ENCODE results near the gene COG5.
A peak's percentile ranks its signal among the peaks of the same experiment; 100 is the strongest.

COG5 gene

GRCh38 chr7:107206136-107206535, 357.6 kb downstream of the COG5 start:
- H3K4ac ChIP-seq (ENCODE audit: low read depth in 1 of 2, low read length in 2 of 2): no peak overlapping the region
- H4K91ac ChIP-seq (ENCODE audit: low read length): no peak overlapping the region
- H3K36me3 ChIP-seq (ENCODE audit: control insufficient read depth in 1 of 2, insufficient read depth in 2 of 2, low read depth in 1 of 2, low read length in 2 of 2): peaks cover 19 to 85% of the 10 kb centered on the region in 2 experiments
- no peak for DNase-seq
- H3K4me1 ChIP-seq (ENCODE audit: control insufficient read depth, insufficient read depth, low read depth, low read length): peaks cover 6% of the 10 kb centered on the region
- H3K14ac ChIP-seq (ENCODE audit: low read length in 2 of 2): no peak overlapping the region
- H3K4me3 ChIP-seq (ENCODE audit: insufficient read depth in 1 of 2, low read depth in 1 of 2, low read length in 2 of 2): no peak overlapping the region
- no peaks in the 10 kb centered on the region for H3K27me3 ChIP-seq (ENCODE audit: control insufficient read depth in 1 of 2, insufficient read depth in 1 of 2, low read length in 2 of 2)
- no peaks in the 10 kb centered on the region for H3K9me3 ChIP-seq (ENCODE audit: control insufficient read depth, low read length)
- H3K4me2 ChIP-seq (ENCODE audit: low read length, poor library complexity, severe bottlenecking): no peak overlapping the region
- no peak overlapping the region for H3K23ac ChIP-seq (ENCODE audit: low read length in 2 of 2)
- H2BK12ac ChIP-seq (ENCODE audit: low read length in 2 of 2): no peak overlapping the region
- no peak overlapping the region for H4K8ac ChIP-seq (ENCODE audit: low read length)
- no peak overlapping the region for H2BK5ac ChIP-seq (ENCODE audit: low read depth, low read length, poor library complexity, severe bottlenecking)
- H3K27ac ChIP-seq (ENCODE audit: low read length, poor library complexity, severe bottlenecking): no peak overlapping the region
- no peak overlapping the region for H3K9ac ChIP-seq (ENCODE audit: low read length)
- no peaks in the 10 kb centered on the region for H3K79me1 ChIP-seq (replicated peaks; ENCODE audit: low read length, poor library complexity, severe bottlenecking)
- no peak overlapping the region for H2BK15ac ChIP-seq (ENCODE audit: low read depth, poor library complexity, severe bottlenecking)
- H2BK120ac ChIP-seq (ENCODE audit: low read depth, low read length): no peak overlapping the region
- H3K18ac ChIP-seq (ENCODE audit: low read depth in 1 of 2, low read length in 2 of 2): no peak overlapping the region
- no CpG with 5 or more reads among the region's 6 CpGs for WGBS
- no peak overlapping the region for H2AFZ ChIP-seq (ENCODE audit: low read depth, low read length)
- H2AK5ac ChIP-seq (ENCODE audit: low read length, severe bottlenecking): no peak overlapping the region

DNA sequence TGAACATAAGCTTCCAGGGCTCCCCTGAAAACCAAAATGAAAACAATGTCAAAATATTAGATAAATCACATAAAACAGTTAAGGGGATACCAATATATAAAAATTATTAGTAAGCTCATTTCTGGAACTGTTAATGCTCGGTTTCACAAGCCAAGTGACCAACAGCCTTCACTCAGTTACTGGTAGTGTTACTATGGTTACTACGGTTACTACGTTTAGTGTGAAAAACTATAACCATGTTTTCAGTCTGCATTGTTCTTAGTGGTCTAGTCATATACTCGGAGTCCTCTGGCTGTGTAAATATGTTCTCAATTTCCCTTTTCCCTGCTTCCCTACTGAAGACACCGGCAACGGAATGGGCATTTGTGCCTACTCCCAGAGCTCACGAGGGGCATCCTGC, 360.1 kb downstream of the COG5 start:
- Histone ChIP-seq H3K18ac (ENCODE audit: low read depth in 1 of 2, low read length in 2 of 2) (no peak overlapping the region), H3K4ac (ENCODE audit: low read depth in 1 of 2, low read length in 2 of 2) (no peak overlapping the region), H3K9me3 (ENCODE audit: control insufficient read depth, low read length) (no peaks in the 10 kb centered on the region), H2BK12ac (ENCODE audit: low read length in 2 of 2) (no peak overlapping the region), H3K79me1 (replicated peaks; ENCODE audit: low read length, poor library complexity, severe bottlenecking) (peaks cover 1% of the 10 kb centered on the region), H4K8ac (ENCODE audit: low read length) (no peak overlapping the region), H2BK5ac (ENCODE audit: low read depth, low read length, poor library complexity, severe bottlenecking) (no peak overlapping the region), H4K91ac (ENCODE audit: low read length) (no peak overlapping the region), H3K9ac (ENCODE audit: low read length) (no peak overlapping the region), H3K36me3 (ENCODE audit: control insufficient read depth in 1 of 2, insufficient read depth in 2 of 2, low read depth in 1 of 2, low read length in 2 of 2) (peaks cover 12 to 87% of the 10 kb centered on the region in 2 experiments), H3K14ac (ENCODE audit: low read length in 2 of 2) (no peak overlapping the region), H3K27me3 (ENCODE audit: control insufficient read depth in 1 of 2, insufficient read depth in 1 of 2, low read length in 2 of 2) (no peaks in the 10 kb centered on the region), H2BK120ac (ENCODE audit: low read depth, low read length) (no peak overlapping the region), H3K27ac (ENCODE audit: low read length, poor library complexity, severe bottlenecking) (no peak overlapping the region), H3K23ac (ENCODE audit: low read length in 2 of 2) (no peak overlapping the region), H2AFZ (ENCODE audit: low read depth, low read length) (no peak overlapping the region), H2BK15ac (ENCODE audit: low read depth, poor library complexity, severe bottlenecking) (no peak overlapping the region), H3K4me3 (ENCODE audit: insufficient read depth in 1 of 2, low read depth in 1 of 2, low read length in 2 of 2) (no peak overlapping the region), H3K4me1 (ENCODE audit: control insufficient read depth, insufficient read depth, low read depth, low read length) (peaks cover 4% of the 10 kb centered on the region), H2AK5ac (ENCODE audit: low read length, severe bottlenecking) (no peak overlapping the region), H3K4me2 (ENCODE audit: low read length, poor library complexity, severe bottlenecking) (no peak overlapping the region)
- over 99% methylated on average over 7 of the region's 7 CpGs for WGBS
- no peak for DNase-seq

DNA sequence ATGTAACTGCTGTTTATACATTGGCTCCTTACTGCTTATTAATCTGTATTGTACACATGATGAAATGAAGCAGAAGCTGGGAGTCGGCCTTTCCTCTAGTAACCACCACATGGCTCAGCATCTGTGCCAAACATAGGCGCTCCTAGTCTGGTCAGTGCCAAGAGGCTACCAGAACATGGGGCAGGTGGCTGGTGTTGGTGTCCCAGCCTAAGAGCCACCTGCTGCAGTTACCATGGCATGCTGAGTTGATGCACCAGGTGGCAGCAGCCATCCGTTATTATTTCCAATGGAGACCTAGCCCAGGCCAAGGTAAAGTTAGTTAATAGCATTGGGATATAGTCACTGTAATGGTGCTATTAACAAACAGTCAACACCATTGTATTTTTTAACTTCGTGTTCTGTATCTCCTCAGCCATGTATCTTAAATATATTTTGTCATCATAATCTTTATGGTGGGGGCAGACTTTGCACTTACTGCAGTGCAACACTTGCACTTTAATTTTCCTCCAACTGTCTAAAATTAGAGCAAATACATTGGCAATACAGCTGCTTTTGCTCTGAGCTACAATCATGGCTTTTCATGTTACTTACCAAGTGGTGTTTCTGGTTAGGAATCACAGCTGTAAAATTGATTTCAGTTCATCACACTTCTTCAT, 361.8 kb downstream of the COG5 start:
- Histone ChIP-seq H3K18ac (ENCODE audit: low read depth in 1 of 2, low read length in 2 of 2) (no peak overlapping the region), H3K27me3 (ENCODE audit: control insufficient read depth in 1 of 2, insufficient read depth in 1 of 2, low read length in 2 of 2) (no peaks in the 10 kb centered on the region), H2BK120ac (ENCODE audit: low read depth, low read length) (no peak overlapping the region), H3K4me3 (ENCODE audit: insufficient read depth in 1 of 2, low read depth in 1 of 2, low read length in 2 of 2) (no peak overlapping the region), H4K8ac (ENCODE audit: low read length) (no peak overlapping the region), H2AK5ac (ENCODE audit: low read length, severe bottlenecking) (no peak overlapping the region), H3K9ac (ENCODE audit: low read length) (no peak overlapping the region), H3K27ac (ENCODE audit: low read length, poor library complexity, severe bottlenecking) (no peak overlapping the region), H3K4me1 (ENCODE audit: control insufficient read depth, insufficient read depth, low read depth, low read length) (no peaks in the 10 kb centered on the region), H3K36me3 (ENCODE audit: control insufficient read depth in 1 of 2, insufficient read depth in 2 of 2, low read depth in 1 of 2, low read length in 2 of 2) (peaks cover 20 to 97% of the 10 kb centered on the region in 2 experiments), H3K14ac (ENCODE audit: low read length in 2 of 2) (no peak overlapping the region), H3K23ac (ENCODE audit: low read length in 2 of 2) (no peak overlapping the region), H2AFZ (ENCODE audit: low read depth, low read length) (no peak overlapping the region), H2BK12ac (ENCODE audit: low read length in 2 of 2) (no peak overlapping the region), H2BK15ac (ENCODE audit: low read depth, poor library complexity, severe bottlenecking) (no peak overlapping the region), H3K4ac (ENCODE audit: low read depth in 1 of 2, low read length in 2 of 2) (no peak overlapping the region), H2BK5ac (ENCODE audit: low read depth, low read length, poor library complexity, severe bottlenecking) (no peak overlapping the region), H4K91ac (ENCODE audit: low read length) (no peak overlapping the region), H3K4me2 (ENCODE audit: low read length, poor library complexity, severe bottlenecking) (no peak overlapping the region), H3K79me1 (replicated peaks; ENCODE audit: low read length, poor library complexity, severe bottlenecking) (peaks cover 3% of the 10 kb centered on the region), H3K9me3 (ENCODE audit: control insufficient read depth, low read length) (no peaks in the 10 kb centered on the region)
- DNase-seq: peak; percentile 26
- 100% methylated on average over 3 of the region's 4 CpGs for WGBS

DNA sequence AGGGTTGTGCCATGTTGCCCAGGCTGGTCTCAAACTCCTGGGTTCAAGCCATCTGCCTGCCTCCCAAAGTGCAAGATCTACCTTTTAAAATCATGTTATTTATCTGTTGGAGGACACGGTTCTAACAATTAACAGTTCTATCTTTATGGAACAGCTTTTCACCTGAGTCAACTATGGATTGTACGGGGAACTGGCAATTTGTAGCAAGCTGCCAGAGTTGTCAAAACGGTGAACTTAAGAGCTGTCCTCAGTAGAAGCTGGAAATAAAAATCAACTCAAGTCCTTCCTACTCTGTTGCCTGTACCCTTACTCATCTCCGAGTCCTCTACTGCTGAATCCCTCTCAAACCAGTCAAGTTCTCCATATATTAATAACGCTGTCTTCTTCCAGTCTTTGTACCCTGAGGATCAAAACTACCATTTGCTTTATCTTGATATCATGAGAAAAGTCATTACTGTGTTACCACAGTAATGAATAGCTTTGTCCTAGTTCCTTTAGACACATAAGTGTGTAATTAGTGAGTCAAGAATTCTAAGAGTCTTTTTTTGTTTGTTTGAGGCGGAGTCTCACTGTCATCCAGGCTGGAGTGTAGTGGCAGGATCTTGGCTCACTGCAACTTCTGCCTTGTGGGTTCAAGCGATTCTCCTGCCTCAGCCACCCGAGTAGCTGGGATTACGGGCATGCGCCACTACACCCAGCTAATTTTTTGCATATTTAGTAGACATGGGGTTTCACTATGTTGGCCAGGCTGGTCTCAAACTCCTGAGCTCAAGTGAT, 366.7 kb downstream of the COG5 start:
- Histone ChIP-seq H2BK5ac (ENCODE audit: low read depth, low read length, poor library complexity, severe bottlenecking) (no peak overlapping the region), H3K27me3 (ENCODE audit: control insufficient read depth in 1 of 2, insufficient read depth in 1 of 2, low read length in 2 of 2) (no peaks in the 10 kb centered on the region), H3K79me1 (replicated peaks; ENCODE audit: low read length, poor library complexity, severe bottlenecking) (peaks cover 3% of the 10 kb centered on the region), H3K4ac (ENCODE audit: low read depth in 1 of 2, low read length in 2 of 2) (no peak overlapping the region), H2AK5ac (ENCODE audit: low read length, severe bottlenecking) (no peak overlapping the region), H3K18ac (ENCODE audit: low read depth in 1 of 2, low read length in 2 of 2) (no peak overlapping the region), H3K36me3 (ENCODE audit: control insufficient read depth in 1 of 2, insufficient read depth in 2 of 2, low read depth in 1 of 2, low read length in 2 of 2) (peaks cover 23 to 99% of the 10 kb centered on the region in 2 experiments), H2AFZ (ENCODE audit: low read depth, low read length) (no peak overlapping the region), H2BK12ac (ENCODE audit: low read length in 2 of 2) (no peak overlapping the region), H3K14ac (ENCODE audit: low read length in 2 of 2) (no peak overlapping the region), H4K91ac (ENCODE audit: low read length) (no peak overlapping the region), H2BK15ac (ENCODE audit: low read depth, poor library complexity, severe bottlenecking) (no peak overlapping the region), H4K8ac (ENCODE audit: low read length) (no peak overlapping the region), H3K4me2 (ENCODE audit: low read length, poor library complexity, severe bottlenecking) (no peak overlapping the region), H3K27ac (ENCODE audit: low read length, poor library complexity, severe bottlenecking) (no peak overlapping the region), H3K4me1 (ENCODE audit: control insufficient read depth, insufficient read depth, low read depth, low read length) (no peaks in the 10 kb centered on the region), H3K4me3 (ENCODE audit: insufficient read depth in 1 of 2, low read depth in 1 of 2, low read length in 2 of 2) (no peak overlapping the region), H3K9me3 (ENCODE audit: control insufficient read depth, low read length) (no peaks in the 10 kb centered on the region), H3K9ac (ENCODE audit: low read length) (no peak overlapping the region), H3K23ac (ENCODE audit: low read length in 2 of 2) (no peak overlapping the region), H2BK120ac (ENCODE audit: low read depth, low read length) (no peak overlapping the region)
- DNase-seq: no peak
- WGBS: 99% methylated on average over 9 of the region's 10 CpGs

Measured in mesenchymal stem cell (in vitro differentiated cells and primary cell).